ENCODE results near the gene MYL12B. TPM values are rescaled to one million over a fixed set of nuclear protein-coding genes. Genes with fewer than 3 reads are reported as not detected.

MYL12B gene
- total RNA-seq, 2 experiments from 2014 or later, result 235 to 238 TPM

DNA sequence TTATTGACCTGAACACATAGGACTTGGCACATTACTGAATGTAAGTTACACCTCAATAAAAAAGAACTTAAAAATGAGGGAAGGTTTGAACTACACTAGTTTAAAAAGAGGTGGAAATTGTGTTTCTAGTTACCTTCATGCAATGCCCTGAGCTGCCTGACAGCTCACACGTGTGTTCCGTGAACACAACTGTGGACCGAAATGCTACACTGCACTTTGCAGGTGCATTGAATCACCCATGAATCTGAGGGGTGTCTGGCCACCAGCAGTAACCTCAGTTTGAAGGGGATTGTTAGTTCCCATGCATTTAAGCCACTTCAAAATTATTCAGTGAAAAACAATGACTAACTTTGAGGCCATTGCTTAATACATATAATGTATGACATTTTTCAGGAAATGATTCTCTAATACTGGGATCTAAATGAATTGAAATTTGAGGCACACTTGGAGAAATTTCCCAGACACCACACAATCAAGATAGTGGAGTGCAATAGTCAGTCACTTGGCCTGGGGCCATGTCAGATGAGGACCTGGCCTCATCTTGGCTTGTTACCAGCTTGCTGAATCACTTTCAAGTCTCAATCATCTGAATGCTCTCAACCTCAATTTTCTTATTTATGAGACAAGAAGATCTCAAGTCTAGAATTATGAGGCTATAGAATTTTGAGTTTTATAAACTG, 59.3 kb downstream of the MYL12B start:
- CTCF ChIA-PET, result interaction anchor here (0.5 kb wide), 1 partner anchor 275 kb away, joined by 3 read pairs; no protein-coding TSS in a partner anchor
- POLR2A ChIA-PET, result no interaction called here

GRCh38 chr18:3323900-3324299, 62.0 kb downstream of the MYL12B start:
- CTCF ChIA-PET, result interaction anchor here (1.0 kb wide), 1 partner anchor 88 kb away, joined by 4 read pairs; no protein-coding TSS in a partner anchor

More at GRCh38 chr18:3323900-3324299, 62.0 kb downstream of the MYL12B start:
- POLR2A ChIA-PET, result interaction anchor here (0.7 kb wide), 1 partner anchor 139 kb away, joined by 3 read pairs; no protein-coding TSS in a partner anchor

Other genes starting within 250 kb of the MYL12B start
- 10 to 100 TPM; 72.6 to 77.4 TPM for gene LPIN2, start 249.0 kb upstream of the MYL12B start, total RNA-seq
- under 1 TPM; 0.59 to 0.91 TPM for gene MYOM1, start 42.2 kb upstream of the MYL12B start, total RNA-seq
- gene MYL12A, start 14.3 kb upstream of the MYL12B start, total RNA-seq, result 100 to 1,000 TPM; 351 to 355 TPM
- 10 to 100 TPM; 38.5 to 39.4 TPM for gene TGIF1, start 188.0 kb downstream of the MYL12B start, total RNA-seq

All from activated CD8-positive, alpha-beta memory T cell treated with anti-CD3 and anti-CD28 coated beads for 36 hours (primary cell).